Common myeloid progenitor, CD34-positive (primary cell): ENCODE data around the gene TK2.

ENCODE experiments used
- CTCF ChIA-PET: fragments of 350-600 bp; sonication (Branson Sonifier 250); formaldehyde crosslinking; loops from one replicate; lab custom pipeline; 2021; ENCODE audit warnings: antibody characterized with exemption; lab: Charles Lee
- POLR2A ChIA-PET: fragments of 350-600 bp; sonication (Branson Sonifier 250); formaldehyde crosslinking; loops from one replicate; lab custom pipeline; 2021; ENCODE audit warnings: antibody characterized with exemption; lab: Charles Lee
- DNase-seq, 3 donors: peaks; one replicate each; pipeline versions ENCODE4 v3.0.0 to v3.0.0-alpha.2; 2013
- H3K27ac ChIP-seq, 2 experiments: 1 replicate in 1 of 2; 2 replicates in 1 of 2; pipeline ENCODE4 v1.7.0; 2013; ENCODE audit warnings: inconsistent platforms in 2 of 2, low read length in 2 of 2, mild to moderate bottlenecking in 2 of 2, low read depth in 1 of 2, moderate library complexity in 1 of 2; ENCODE audit not compliant: severe bottlenecking in 2 of 2, insufficient read depth in 1 of 2, poor library complexity in 1 of 2
- H3K27me3 ChIP-seq, 5 experiments: replicated peaks in 2 of 5; 1 replicate in 3 of 5; 2 replicates in 2 of 5; pipeline versions ENCODE4 v1.6.1 to v1.7.0; 2013; ENCODE audit warnings: low read length in 4 of 5, mild to moderate bottlenecking in 2 of 5, moderate library complexity in 2 of 5, inconsistent platforms in 1 of 5; ENCODE audit not compliant: insufficient read depth in 5 of 5, control insufficient read depth in 4 of 5
- H3K36me3 ChIP-seq, 4 experiments: 1 replicate in 2 of 4; 2 replicates in 2 of 4; pipeline versions ENCODE4 v1.6.1 to v1.7.0; 2013; ENCODE audit warnings: low read length in 3 of 4, control low read depth in 1 of 4, mild to moderate bottlenecking in 1 of 4; ENCODE audit not compliant: control insufficient read depth in 4 of 4, insufficient read depth in 4 of 4
- H3K4me1 ChIP-seq, 4 experiments: 1 replicate in 3 of 4; 2 replicates in 1 of 4; pipeline versions ENCODE4 v1.6.1 to v1.7.1; 2013; ENCODE audit warnings: low read length in 3 of 4, mild to moderate bottlenecking in 3 of 4, control low read depth in 1 of 4, inconsistent platforms in 1 of 4, moderate library complexity in 1 of 4; ENCODE audit not compliant: control insufficient read depth in 4 of 4, insufficient read depth in 4 of 4; ENCODE audit errors: control extremely low read depth in 1 of 4
- H3K4me3 ChIP-seq, 7 experiments: 1 replicate in 4 of 7; 2 replicates in 3 of 7; pipeline versions ENCODE4 v1.5.1 to v1.7.0; 2013; ENCODE audit warnings: mild to moderate bottlenecking in 7 of 7, low read length in 6 of 7, moderate library complexity in 6 of 7, inconsistent platforms in 2 of 7, low read depth in 2 of 7, control low read depth in 1 of 7; ENCODE audit not compliant: insufficient read depth in 4 of 7, control insufficient read depth in 1 of 7; ENCODE audit errors: extremely low read depth in 1 of 7
- H3K9me3 ChIP-seq, 5 experiments: 1 replicate in 4 of 5; 2 replicates in 1 of 5; pipeline versions ENCODE4 v1.6.1 to v1.7.1; 2013; ENCODE audit warnings: low read length in 4 of 5, mild to moderate bottlenecking in 2 of 5, inconsistent platforms in 1 of 5, low read depth in 1 of 5, moderate library complexity in 1 of 5; ENCODE audit not compliant: control insufficient read depth in 4 of 5, insufficient read depth in 2 of 5; ENCODE audit errors: control extremely low read depth in 1 of 5
- WGBS: methylation state at CpG from one replicate; pipeline ENCODE4 v1.1.5; 2013; ENCODE audit not compliant: insufficient coverage; 5-methylcytosine and 5-hydroxymethylcytosine counted together

Gene TK2

GRCh38 chr16:66462912-66463311, 87.0 kb downstream of the TK2 start:
- Histone ChIP-seq H3K4me1 (no peaks in the 10 kb centered on the region), H3K4me3 (no peak overlapping the region), H3K27me3 (peaks cover 0 to 7% (median 4%) of the 10 kb centered on the region in 5 experiments), H3K9me3 (peaks cover 0 to 1% (median 0%) of the 10 kb centered on the region in 5 experiments), H3K27ac (no peak overlapping the region), H3K36me3 (no peaks in the 10 kb centered on the region)
- CTCF ChIA-PET = interaction anchor here (0.6 to 1.1 kb wide), 3 partner anchors 14 to 20 kb away, joined by 3 to 4 read pairs (median 4); no protein-coding TSS in a partner anchor
- DNase-seq = no peak
- POLR2A ChIA-PET = no interaction called here
- WGBS = no CpG with 5 or more reads among the region's 1 CpG

- ChIA-PET POLR2A (no interaction called here), CTCF (no interaction called here)
- peaks cover 0 to 1% (median 0%) of the 10 kb centered on the region in 5 experiments for H3K9me3 ChIP-seq
- H3K4me1 ChIP-seq = no peaks in the 10 kb centered on the region
- DNase-seq = no peak
- H3K4me3 ChIP-seq = no peak overlapping the region
- peaks cover 0 to 7% (median 4%) of the 10 kb centered on the region in 5 experiments for H3K27me3 ChIP-seq
- H3K27ac ChIP-seq = no peak overlapping the region
- no peaks in the 10 kb centered on the region for H3K36me3 ChIP-seq
- WGBS = 100% methylated on average over 1 of the region's 1 CpG
Measured at GRCh38 chr16:66460703-66461102, 89.2 kb downstream of the TK2 start.

GRCh38 chr16:66459878-66460277, 90.0 kb downstream of the TK2 start:
- H3K4me3 ChIP-seq = no peak overlapping the region
- ChIA-PET POLR2A (no interaction called here), CTCF (interaction anchor here (0.7 kb wide), 1 partner anchor 76 kb away, joined by 3 read pairs; no protein-coding TSS in a partner anchor)
- no peaks in the 10 kb centered on the region for H3K9me3 ChIP-seq
- no peak overlapping the region for H3K27ac ChIP-seq
- H3K36me3 ChIP-seq = no peaks in the 10 kb centered on the region
- WGBS = 59% methylated on average over 2 of the region's 5 CpGs
- H3K27me3 ChIP-seq = peaks cover 0 to 7% (median 4%) of the 10 kb centered on the region in 5 experiments
- H3K4me1 ChIP-seq = no peaks in the 10 kb centered on the region
- no peak for DNase-seq

- DNase-seq = no peak
- Histone ChIP-seq H3K36me3 (no peaks in the 10 kb centered on the region), H3K27me3 (peaks cover 0 to 7% (median 3%) of the 10 kb centered on the region in 5 experiments), H3K4me3 (no peak overlapping the region), H3K4me1 (no peaks in the 10 kb centered on the region), H3K27ac (no peak overlapping the region), H3K9me3 (no peaks in the 10 kb centered on the region)
- 95% methylated on average over 6 of the region's 7 CpGs for WGBS
- ChIA-PET POLR2A (no interaction called here), CTCF (interaction anchor here (0.6 to 1.2 kb wide), 2 partner anchors 19 to 569 kb away, joined by 3 to 4 read pairs; no protein-coding TSS in a partner anchor)
Measured at GRCh38 chr16:66458853-66459252, 91.1 kb downstream of the TK2 start.

GRCh38 chr16:66458292-66458691, 91.6 kb downstream of the TK2 start:
- POLR2A ChIA-PET = no interaction called here
- H3K36me3 ChIP-seq = no peaks in the 10 kb centered on the region
- no peaks in the 10 kb centered on the region for H3K9me3 ChIP-seq
- no peak overlapping the region for H3K4me3 ChIP-seq
- no peak overlapping the region for H3K27ac ChIP-seq
- WGBS = 100% methylated on average over 1 of the region's 5 CpGs
- CTCF ChIA-PET = interaction anchor here (1.2 kb wide), 1 partner anchor 19 kb away, joined by 4 read pairs; no protein-coding TSS in a partner anchor
- no peaks in the 10 kb centered on the region for H3K4me1 ChIP-seq
- no peak for DNase-seq
- peaks cover 0 to 7% (median 3%) of the 10 kb centered on the region in 5 experiments for H3K27me3 ChIP-seq
